SK-N-SH (cell line): ENCODE measurements around the gene KCNIP4. TPM values are rescaled to one million over a fixed set of nuclear protein-coding genes. Genes with fewer than 3 reads are reported as not detected.

ENCODE experiments used
- CTCF ChIA-PET: fragments of 300-600, 350-600 bp; formaldehyde crosslinking; extraction: SDS; loops from one replicate; lab custom pipeline; 2021; lab: Yijun Ruan, JAX
- POLR2A ChIA-PET: fragments of 350-600 bp; sonication (Branson Sonifier 250); formaldehyde crosslinking; extraction: SDS; loops from one replicate; lab custom pipeline; 2020; ENCODE audit warnings: antibody characterized with exemption, inconsistent platforms; lab: Yijun Ruan, JAX
- DNase-seq: peaks from one replicate; pipeline ENCODE4 v3.0.0; 2012
- H2AFZ ChIP-seq: fragments of 200-600 bp; sonication (generic); 2 replicates; pipeline ENCODE4 v1.8.1; 2016; ENCODE audit warnings: antibody characterized with exemption, mild to moderate bottlenecking, low read depth
- H3F3A ChIP-seq: fragments of 200-600 bp; sonication (generic); replicated peaks from 2 replicates; pipeline ENCODE3; 2016; ENCODE audit warnings: antibody characterized with exemption, mild to moderate bottlenecking; ENCODE audit not compliant: insufficient read depth
- H3K27ac ChIP-seq, 2 experiments: fragments of 200-500 bp in 1 of 2; fragments of 200-600 bp in 1 of 2; sonication (Bioruptor generic) in 1 of 2; sonication (generic), shearing (Covaris generic) in 1 of 2; 2 replicates each; pipeline versions ENCODE4 v1.5.1 to v1.6.1; 2014 to 2016; ENCODE audit warnings: low read depth in 2 of 2, inconsistent platforms in 1 of 2, low read length in 1 of 2, mild to moderate bottlenecking in 1 of 2, mixed read lengths in 1 of 2
- H3K27me3 ChIP-seq: fragments of 200-600 bp; sonication (generic), shearing (Covaris generic); 2 replicates; pipeline ENCODE4 v1.6.1; 2016; ENCODE audit warnings: mixed run types; ENCODE audit not compliant: insufficient read depth
- H3K36me3 ChIP-seq, 2 experiments: fragments of 200-500 bp in 1 of 2; fragments of 200-600 bp in 1 of 2; sonication (Bioruptor generic) in 1 of 2; sonication (generic) in 1 of 2; replicated peaks in 1 of 2; 2 replicates each; pipeline versions ENCODE3 to v1.5.1; 2014 to 2016; ENCODE audit warnings: low read length in 1 of 2, mild to moderate bottlenecking in 1 of 2; ENCODE audit not compliant: insufficient read depth in 2 of 2, control insufficient read depth in 1 of 2
- H3K4me1 ChIP-seq, 2 experiments: fragments of 200-500 bp in 1 of 2; fragments of 200-600 bp in 1 of 2; sonication (Bioruptor generic) in 1 of 2; sonication (generic), shearing (Covaris generic) in 1 of 2; 2 replicates each; pipeline versions ENCODE4 v1.5.1 to v1.6.1; 2014 to 2016; ENCODE audit warnings: low read depth in 1 of 2, low read length in 1 of 2, mixed run types in 1 of 2; ENCODE audit not compliant: insufficient read depth in 2 of 2, control insufficient read depth in 1 of 2
- H3K4me2 ChIP-seq: fragments of 200-600 bp; sonication (generic), shearing (Covaris generic); 2 replicates; pipeline ENCODE4 v1.6.1; 2017; ENCODE audit warnings: mixed run types
- H3K4me3 ChIP-seq, 2 experiments: fragments of 200-500 bp in 1 of 2; fragments of 200-600 bp in 1 of 2; sonication (Bioruptor generic) in 1 of 2; sonication (generic), shearing (Covaris generic) in 1 of 2; 2 replicates each; pipeline versions ENCODE4 v1.5.1 to v1.8.1; 2014 to 2016; ENCODE audit warnings: low read depth in 2 of 2, inconsistent platforms in 1 of 2, low read length in 1 of 2, mild to moderate bottlenecking in 1 of 2, mixed read lengths in 1 of 2, moderate library complexity in 1 of 2
- H3K79me2 ChIP-seq: fragments of 200-600 bp; sonication (generic); 2 replicates; pipeline ENCODE4 v1.8.1; 2017; ENCODE audit warnings: mild to moderate bottlenecking; ENCODE audit not compliant: insufficient read depth
- H3K9ac ChIP-seq: fragments of 200-600 bp; sonication (generic); 2 replicates; pipeline ENCODE4 v1.6.1; 2017; ENCODE audit warnings: mixed run types
- H3K9me2 ChIP-seq: fragments of 200-600 bp; sonication (generic); 2 replicates; pipeline ENCODE4 v1.6.1; 2017; ENCODE audit warnings: mixed run types
- H3K9me3 ChIP-seq: fragments of 200-600 bp; sonication (generic); 2 replicates; pipeline ENCODE4 v1.6.1; 2017; ENCODE audit warnings: mixed run types, mild to moderate bottlenecking, moderate library complexity
- H4K20me1 ChIP-seq: fragments of 200-600 bp; sonication (generic); 2 replicates; pipeline ENCODE4 v1.6.1; 2017; ENCODE audit warnings: mild to moderate bottlenecking, mixed run types; ENCODE audit not compliant: insufficient read depth
- CHD2 ChIP-seq: fragments of 150-350 bp; IDR thresholded peaks from 2 replicates; pipeline ENCODE4 v1.6.1; 2018; ENCODE audit warnings: low read length; ENCODE audit not compliant: partially characterized antibody
- ELF1 ChIP-seq: IDR thresholded peaks from 2 replicates; pipeline ENCODE4 v1.4.0; 2012
- EP300 ChIP-seq, 2 experiments: IDR thresholded peaks; 2 replicates each; pipeline versions ENCODE4 v1.4.0 to v1.6.1; 2012; ENCODE audit warnings: borderline replicate concordance in 1 of 2, low read depth in 1 of 2, low read length in 1 of 2
- EZH2phosphoT487 ChIP-seq: fragments of 200-600 bp; sonication (generic); IDR thresholded peaks from 2 replicates; pipeline ENCODE4 v1.6.1; 2017; ENCODE audit warnings: low read depth, mixed run types, mild to moderate bottlenecking, antibody characterized with exemption, moderate library complexity, borderline replicate concordance
- FOSL2 ChIP-seq: IDR thresholded peaks from 2 replicates; pipeline ENCODE4 v1.4.0; 2012; ENCODE audit warnings: low read depth, mild to moderate bottlenecking, moderate library complexity, borderline replicate concordance
- FOXM1 ChIP-seq: IDR thresholded peaks from 2 replicates; pipeline ENCODE4 v1.4.0; 2012; ENCODE audit warnings: low read depth, mild to moderate bottlenecking
- GABPA ChIP-seq: IDR thresholded peaks from 2 replicates; pipeline ENCODE4 v1.4.0; 2012; ENCODE audit warnings: low read depth, mild to moderate bottlenecking
- GATA2 ChIP-seq: sonication (generic); formaldehyde crosslinking; IDR thresholded peaks from 2 replicates; pipeline ENCODE4 v1.5.0; 2020; ENCODE audit warnings: mild to moderate bottlenecking, missing genetic modification reagents
- IRF3 ChIP-seq: fragments of 150-350 bp; IDR thresholded peaks from 2 replicates; pipeline ENCODE4 v1.6.1; 2016; ENCODE audit warnings: mild to moderate bottlenecking, low read depth, low read length
- JUND ChIP-seq: IDR thresholded peaks from 2 replicates; pipeline ENCODE4 v1.4.0; 2012
- MAX ChIP-seq: IDR thresholded peaks from 2 replicates; pipeline ENCODE4 v1.4.0; 2012; ENCODE audit warnings: low read depth
- MEF2A ChIP-seq: IDR thresholded peaks from 2 replicates; pipeline ENCODE4 v1.4.0; 2012; ENCODE audit warnings: low read depth, borderline replicate concordance
- NFIC ChIP-seq: IDR thresholded peaks from 2 replicates; pipeline ENCODE4 v1.4.0; 2012; ENCODE audit warnings: borderline replicate concordance
- NRF1 ChIP-seq: IDR thresholded peaks from 2 replicates; pipeline ENCODE4 v1.6.1; 2012; ENCODE audit warnings: low read depth, mild to moderate bottlenecking, low read length
- PBX3 ChIP-seq: IDR thresholded peaks from 2 replicates; pipeline ENCODE4; 2012
- RXRA ChIP-seq: IDR thresholded peaks from 2 replicates; pipeline ENCODE4 v1.4.0; 2012; ENCODE audit warnings: low read depth, mild to moderate bottlenecking, borderline replicate concordance
- SIN3A ChIP-seq: IDR thresholded peaks from 2 replicates; pipeline ENCODE4 v1.6.1; 2012; ENCODE audit warnings: low read depth, mild to moderate bottlenecking, low read length, moderate library complexity, borderline replicate concordance
- SMC3 ChIP-seq: IDR thresholded peaks from 2 replicates; pipeline ENCODE4 v1.6.1; 2012; ENCODE audit warnings: low read depth, low read length, improper control_type of control experiment
- TCF12 ChIP-seq: IDR thresholded peaks from 2 replicates; pipeline ENCODE4 v1.4.0; 2012
- TEAD4 ChIP-seq: IDR thresholded peaks from 2 replicates; pipeline ENCODE4 v1.4.0; 2012; ENCODE audit warnings: mild to moderate bottlenecking, borderline replicate concordance; ENCODE audit not compliant: insufficient read depth
- USF1 ChIP-seq: IDR thresholded peaks from 2 replicates; pipeline ENCODE4 v1.4.0; 2012; ENCODE audit warnings: low read depth, borderline replicate concordance
- USF2 ChIP-seq: fragments of 150-350 bp; IDR thresholded peaks from 2 replicates; pipeline ENCODE4 v1.6.1; 2017; ENCODE audit warnings: antibody characterized with exemption, low read length, low read depth, borderline replicate concordance
- YY1 ChIP-seq: IDR thresholded peaks from 2 replicates; pipeline ENCODE4 v1.4.0; 2012; ENCODE audit warnings: low read depth, mild to moderate bottlenecking
- WGBS: methylation state at CpG from one replicate; pipeline ENCODE4 v1.1.6; 2017; ENCODE audit warnings: low lambda C conversion rate; 5-methylcytosine and 5-hydroxymethylcytosine counted together
- polyA plus RNA-seq, 3 experiments: library from polyadenylated mRNA; depleted of rRNA; stranded (reverse); fragments of >200 nt; gene quantifications; 2 replicates each; pipeline ENCODE4 v1.2.3, GENCODE V29; 2012

KCNIP4 gene
- polyA plus RNA-seq, 1 of the 3 experiments (the other 2 are of a cell fraction): 0.18 TPM

GRCh38 chr4:21452931-21453330 lies 495.6 kb downstream of the KCNIP4 start:
- 0 out of 4 replicates have a peak, but pooled peaks cover 0 to 4% of the 10 kb centered on the region in 2 experiments for H3K4me1 ChIP-seq
- H3K27ac ChIP-seq: no peak overlapping the region
- CTCF ChIA-PET: interaction anchor here (1.1 to 1.7 kb wide), 2 partner anchors 16 to 18 kb away, joined by 4 to 8 read pairs; no protein-coding TSS in a partner anchor
- POLR2A ChIA-PET: no interaction called here
- no peak overlapping the region for H3K4me3 ChIP-seq
- H3K36me3 ChIP-seq: no peaks in the 10 kb centered on the region
- no peaks in the 10 kb centered on the region for H3K9me3 ChIP-seq
- no peaks in the 10 kb centered on the region for H3K79me2 ChIP-seq
- no peak for DNase-seq
- peaks cover 8% of the 10 kb centered on the region; the same call in 1 of the 2 replicates for H3K27me3 ChIP-seq
- H3F3A ChIP-seq: no peaks in the 10 kb centered on the region
- TF ChIP-seq NRF1: no peak
- no peak for TF ChIP-seq ELF1
- TF ChIP-seq IRF3: no peak
- TF ChIP-seq GABPA: no peak
- TF ChIP-seq MAX: no peak
- no peak for TF ChIP-seq USF2
- no peak for TF ChIP-seq RXRA
- no peak for TF ChIP-seq SMC3
- no peak overlapping the region for H3K4me2 ChIP-seq
- no peaks in the 10 kb centered on the region for H3K9me2 ChIP-seq
- H4K20me1 ChIP-seq: no peaks in the 10 kb centered on the region
- H2AFZ ChIP-seq: no peak overlapping the region
- no peak overlapping the region for H3K9ac ChIP-seq

- Histone ChIP-seq H3F3A (no peaks in the 10 kb centered on the region), H3K9me3 (no peaks in the 10 kb centered on the region), H3K4me3 (no peak overlapping the region), H3K4me2 (no peak overlapping the region), H4K20me1 (no peaks in the 10 kb centered on the region), H3K4me1 (0 out of 4 replicates have a peak, but pooled peaks cover 0 to 4% of the 10 kb centered on the region in 2 experiments), H3K36me3 (no peaks in the 10 kb centered on the region), H3K27me3 (peaks cover 8% of the 10 kb centered on the region; the same call in 1 of the 2 replicates), H3K27ac (no peak overlapping the region), H3K9me2 (no peaks in the 10 kb centered on the region), H2AFZ (no peak overlapping the region), H3K9ac (no peak overlapping the region), H3K79me2 (no peaks in the 10 kb centered on the region)
- DNase-seq: no peak
- CTCF ChIA-PET: interaction anchor here (2.9 kb wide), 1 partner anchor 19 kb away, joined by 12 read pairs; no protein-coding TSS in a partner anchor
- WGBS: 28% methylated on average over 1 of the region's 1 CpG
- POLR2A ChIA-PET: no interaction called here
- TF ChIP-seq EP300 (IDR thresholded peaks at IDR 0.05; ENCODE audit: borderline replicate concordance in 1 of 2, low read depth in 1 of 2, low read length in 1 of 2): peak in 1 of 2 experiments; percentile 60; a peak in 2 of 4 replicates
- no peak for TF ChIP-seq ELF1
- TF ChIP-seq YY1: no peak
- TF ChIP-seq GATA2: no peak
- no peak for TF ChIP-seq SMC3
- TF ChIP-seq TCF12: peak; percentile 91
- peak; percentile 56; the same call in 1 of the 2 replicates for TF ChIP-seq FOSL2
- TF ChIP-seq SIN3A: no peak
- peak; percentile 61; the same call in 1 of the 2 replicates for TF ChIP-seq RXRA
- TF ChIP-seq MEF2A: 0 out of 2 replicates have a peak, but pooled peaks have one; percentile 47
- TF ChIP-seq FOXM1: no peak
- no peak for TF ChIP-seq USF1
- peak; percentile 47; the same call in 1 of the 2 replicates for TF ChIP-seq TEAD4
- no peak for TF ChIP-seq CHD2
- no peak for TF ChIP-seq GABPA
- peak; percentile 64 for TF ChIP-seq JUND
- TF ChIP-seq EZH2phosphoT487: no peak
- TF ChIP-seq PBX3: peak; percentile 73
- TF ChIP-seq NFIC: peak; percentile 23; the same call in 1 of the 2 replicates
Observed at GRCh38 chr4:21451032-21451431, 497.5 kb downstream of the KCNIP4 start.
